Mammary epithelial cell (primary cell): Measurements from ENCODE around the gene LTBP2.
A peak's percentile ranks its signal among the peaks of the same experiment; 100 is the strongest.

Experiments used
- CTCF ChIP-seq, 2 donors: IDR thresholded peaks in 1 of 2; conservative IDR thresholded peaks in 1 of 2; 2 replicates each; pipeline ENCODE4 v1.5.1; 2011 to 2012; ENCODE audit warnings: inconsistent platforms in 2 of 2, low read length in 2 of 2, mild to moderate bottlenecking in 2 of 2, control low read depth in 1 of 2, low read depth in 1 of 2; ENCODE audit not compliant: insufficient read depth in 1 of 2; ENCODE audit errors: extremely low read depth in 1 of 2
- EZH2 ChIP-seq: IDR thresholded peaks from 2 replicates; pipeline ENCODE4 v1.6.1; 2012; ENCODE audit warnings: low read length, inconsistent platforms, borderline replicate concordance

GRCh38 chr14:74516451-74517160 lies 95.4 kb downstream of the LTBP2 start:
- TF ChIP-seq CTCF (conservative IDR thresholded peaks at IDR 0.05 in 1 of 2, IDR thresholded peaks at IDR 0.05 in 1 of 2; ENCODE audit: extremely low read depth in 1 of 2, insufficient read depth in 1 of 2, low read depth in 1 of 2, low read length in 2 of 2): peak in 1 of 2 donors; percentile 2
- no peak for TF ChIP-seq EZH2
